Keratinocyte (primary cell): ENCODE measurements around the gene PTMA. TPM values are rescaled to one million over a fixed set of nuclear protein-coding genes. Genes with fewer than 3 reads are reported as not detected.

Source experiments
- DNase-seq: peaks from one replicate; pipeline ENCODE4 v3.0.0-alpha.2; 2011; ENCODE audit warnings: low read depth, missing footprints, low spot score
- FAIRE-seq: peaks from 2 replicates; lab custom pipeline; 2011; peaks lifted over from hg19 to GRCh38; lab: Jason Lieb, UNC
- H2AFZ ChIP-seq: 2 replicates; pipeline ENCODE4 v1.6.0; 2012; ENCODE audit warnings: low read length, control low read depth, inconsistent platforms; ENCODE audit not compliant: control insufficient read depth
- H3K27ac ChIP-seq: 2 replicates; pipeline ENCODE4 v1.5.1; 2011; ENCODE audit warnings: low read length; ENCODE audit not compliant: control insufficient read depth, insufficient read depth
- H3K27me3 ChIP-seq: 3 replicates; pipeline ENCODE4 v1.6.0; 2011; ENCODE audit warnings: low read length; ENCODE audit not compliant: control insufficient read depth, insufficient read depth; ENCODE audit errors: extremely low read depth
- H3K36me3 ChIP-seq, 2 experiments: 2 replicates in 1 of 2; 3 replicates in 1 of 2; pipeline ENCODE4 v1.5.1; 2011; ENCODE audit warnings: low read length in 2 of 2, mild to moderate bottlenecking in 1 of 2; ENCODE audit not compliant: control insufficient read depth in 2 of 2, insufficient read depth in 2 of 2; ENCODE audit errors: extremely low read depth in 1 of 2
- H3K4me1 ChIP-seq: 3 replicates; pipeline ENCODE4 v1.5.1; 2011; ENCODE audit warnings: low read length; ENCODE audit not compliant: control insufficient read depth, insufficient read depth; ENCODE audit errors: extremely low read depth
- H3K4me2 ChIP-seq: 3 replicates; pipeline ENCODE4 v1.6.0; 2011; ENCODE audit warnings: low read depth, low read length; ENCODE audit not compliant: control insufficient read depth, insufficient read depth; ENCODE audit errors: extremely low read depth
- H3K4me3 ChIP-seq, 3 experiments: fragments of 200-600 bp in 1 of 3; sonication (generic) in 1 of 3; 2 replicates in 2 of 3; 3 replicates in 1 of 3; pipeline ENCODE4 v1.5.1; 2011 to 2016; ENCODE audit warnings: low read length in 3 of 3, mild to moderate bottlenecking in 3 of 3, control low read depth in 2 of 3, inconsistent platforms in 1 of 3, low read depth in 1 of 3, mixed read lengths in 1 of 3, mixed run types in 1 of 3, moderate library complexity in 1 of 3; ENCODE audit not compliant: control insufficient read depth in 2 of 3, insufficient read depth in 2 of 3; ENCODE audit errors: extremely low read depth in 1 of 3
- H3K79me2 ChIP-seq: 2 replicates; pipeline ENCODE4 v1.6.0; 2012; ENCODE audit warnings: low read length; ENCODE audit not compliant: control insufficient read depth, insufficient read depth
- H3K9ac ChIP-seq: 3 replicates; pipeline ENCODE4 v1.6.0; 2011; ENCODE audit warnings: low read length; ENCODE audit not compliant: control insufficient read depth, insufficient read depth; ENCODE audit errors: extremely low read depth
- H3K9me1 ChIP-seq: 3 replicates; pipeline ENCODE4 v1.6.0; 2011; ENCODE audit warnings: low read length; ENCODE audit not compliant: control insufficient read depth, insufficient read depth; ENCODE audit errors: extremely low read depth
- H3K9me3 ChIP-seq: 2 replicates; pipeline ENCODE4 v1.5.1; 2012; ENCODE audit warnings: low read depth, low read length; ENCODE audit not compliant: control insufficient read depth
- H4K20me1 ChIP-seq: 3 replicates; pipeline ENCODE4 v1.6.0; 2011; ENCODE audit warnings: low read length; ENCODE audit not compliant: control insufficient read depth, insufficient read depth; ENCODE audit errors: extremely low read depth
- EZH2 ChIP-seq: IDR thresholded peaks from one replicate; pipeline ENCODE4 v1.6.1; 2012; ENCODE audit warnings: inconsistent platforms, mild to moderate bottlenecking, low read length, moderate library complexity
- dilution Hi-C: fragments of 300-500 bp; cut with MboI; formaldehyde crosslinking; loops from one replicate; pipeline ENCODE4 v1.7.0; 2020; ENCODE audit warnings: low sequenced_read_pairs; ENCODE audit not compliant: extremely low pct_ligation_motif_present
- polyA plus RNA-seq, 5 experiments: library from polyadenylated mRNA; depleted of rRNA in 3 of 5; stranded (reverse) in 3 of 5; stranded (forward) in 1 of 5; unstranded in 1 of 5; fragments of >200 nt; gene quantifications; 1 replicate in 1 of 5; 2 replicates in 3 of 5; 3 replicates in 1 of 5; pipeline versions ENCODE4 v1.2.1 to v1.2.3, GENCODE V29; 2011 to 2012; ENCODE audit warnings: missing spikeins in 2 of 5, low read depth in 1 of 5, low replicate concordance in 1 of 5
- TF ChIP-seq, protein P1 (sequence below), 3 experiments: IDR thresholded peaks in 1 of 3; conservative IDR thresholded peaks in 1 of 3; optimal IDR thresholded peaks in 1 of 3; 2 replicates in 2 of 3; 3 replicates in 1 of 3; pipeline versions ENCODE3 to v1.5.1; 2011; ENCODE audit warnings: low read length in 3 of 3, mild to moderate bottlenecking in 3 of 3, moderate library complexity in 2 of 3, control low read depth in 1 of 3, inconsistent platforms in 1 of 3; ENCODE audit not compliant: insufficient read depth in 2 of 3; ENCODE audit errors: extremely low read depth in 1 of 3

Gene PTMA
- polyA plus RNA-seq, 1 donor (not counting 4 experiments of a cell fraction or from before 2014, with no cell fraction given), result 598 TPM

DNA sequence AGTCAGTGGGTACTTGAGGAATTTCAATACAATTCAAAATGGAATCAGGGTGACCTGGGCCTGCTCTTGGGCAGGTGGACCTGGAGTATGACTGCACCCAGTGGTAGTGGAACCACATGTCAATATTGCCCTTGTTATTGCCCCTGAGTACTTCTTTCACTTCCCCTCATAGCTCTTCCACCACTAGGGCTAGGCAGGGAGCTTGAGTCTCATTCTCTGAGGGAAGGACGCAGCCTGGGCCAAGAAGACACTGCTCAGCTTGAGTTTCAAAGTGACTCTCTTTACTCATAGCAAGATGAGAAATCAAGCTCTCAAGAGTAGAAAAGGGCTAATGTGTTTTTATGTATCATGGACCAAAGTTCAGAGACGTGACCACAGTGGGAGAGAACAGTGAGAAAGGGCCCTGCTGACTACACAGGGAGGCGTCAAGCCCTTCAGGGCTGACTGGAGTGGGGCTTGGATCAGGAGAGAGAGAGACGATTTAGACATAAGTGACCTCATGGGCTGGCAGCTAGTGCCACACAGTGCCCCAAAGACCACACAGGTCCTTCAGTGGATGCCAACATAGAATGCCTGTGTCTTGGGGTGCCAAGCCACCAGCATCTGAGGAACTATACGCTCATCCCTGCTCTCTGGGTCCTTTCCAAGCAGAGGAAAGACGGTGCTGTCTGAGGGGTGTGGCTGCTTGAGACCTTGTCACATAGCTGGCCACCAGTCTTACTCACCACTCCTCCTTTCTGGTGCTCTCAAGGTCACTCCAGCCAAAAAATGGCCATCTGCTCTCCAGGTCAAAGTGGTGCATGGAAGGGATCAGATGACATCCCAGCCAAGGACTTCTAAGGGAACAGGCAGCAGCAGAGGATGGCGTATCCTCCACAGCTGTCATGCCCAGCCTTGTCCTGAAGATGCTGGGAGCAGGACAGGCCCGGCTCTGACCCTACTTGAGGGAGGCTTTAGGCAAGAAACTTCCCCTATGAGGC is 13.0 kb downstream of the PTMA start:
- H4K20me1 ChIP-seq, result no peaks in the 10 kb centered on the region
- no peak overlapping the region for H3K4me3 ChIP-seq
- no peaks in the 10 kb centered on the region for H3K79me2 ChIP-seq
- H3K9me1 ChIP-seq, result no peaks in the 10 kb centered on the region
- TF ChIP-seq, protein P1, sequence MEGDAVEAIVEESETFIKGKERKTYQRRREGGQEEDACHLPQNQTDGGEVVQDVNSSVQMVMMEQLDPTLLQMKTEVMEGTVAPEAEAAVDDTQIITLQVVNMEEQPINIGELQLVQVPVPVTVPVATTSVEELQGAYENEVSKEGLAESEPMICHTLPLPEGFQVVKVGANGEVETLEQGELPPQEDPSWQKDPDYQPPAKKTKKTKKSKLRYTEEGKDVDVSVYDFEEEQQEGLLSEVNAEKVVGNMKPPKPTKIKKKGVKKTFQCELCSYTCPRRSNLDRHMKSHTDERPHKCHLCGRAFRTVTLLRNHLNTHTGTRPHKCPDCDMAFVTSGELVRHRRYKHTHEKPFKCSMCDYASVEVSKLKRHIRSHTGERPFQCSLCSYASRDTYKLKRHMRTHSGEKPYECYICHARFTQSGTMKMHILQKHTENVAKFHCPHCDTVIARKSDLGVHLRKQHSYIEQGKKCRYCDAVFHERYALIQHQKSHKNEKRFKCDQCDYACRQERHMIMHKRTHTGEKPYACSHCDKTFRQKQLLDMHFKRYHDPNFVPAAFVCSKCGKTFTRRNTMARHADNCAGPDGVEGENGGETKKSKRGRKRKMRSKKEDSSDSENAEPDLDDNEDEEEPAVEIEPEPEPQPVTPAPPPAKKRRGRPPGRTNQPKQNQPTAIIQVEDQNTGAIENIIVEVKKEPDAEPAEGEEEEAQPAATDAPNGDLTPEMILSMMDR (optimal IDR thresholded peaks at IDR 0.05 in 1 of 3, IDR thresholded peaks at IDR 0.05 in 1 of 3, conservative IDR thresholded peaks at IDR 0.05 in 1 of 3; ENCODE audit: extremely low read depth in 1 of 3, insufficient read depth in 2 of 3, low read length in 3 of 3), result no peak
- TF ChIP-seq EZH2, result no peak
- H3K27me3 ChIP-seq, result no peaks in the 10 kb centered on the region
- no peak for FAIRE-seq
- no peak overlapping the region for H3K27ac ChIP-seq
- no peaks in the 10 kb centered on the region for H3K36me3 ChIP-seq
- H3K9me3 ChIP-seq, result no peaks in the 10 kb centered on the region
- no peak overlapping the region for H2AFZ ChIP-seq
- dilution Hi-C loops, result no loop called here
- H3K4me2 ChIP-seq, result no peak overlapping the region
- H3K4me1 ChIP-seq, result no peaks in the 10 kb centered on the region
- no peak overlapping the region for H3K9ac ChIP-seq
- DNase-seq, result no peak

DNA sequence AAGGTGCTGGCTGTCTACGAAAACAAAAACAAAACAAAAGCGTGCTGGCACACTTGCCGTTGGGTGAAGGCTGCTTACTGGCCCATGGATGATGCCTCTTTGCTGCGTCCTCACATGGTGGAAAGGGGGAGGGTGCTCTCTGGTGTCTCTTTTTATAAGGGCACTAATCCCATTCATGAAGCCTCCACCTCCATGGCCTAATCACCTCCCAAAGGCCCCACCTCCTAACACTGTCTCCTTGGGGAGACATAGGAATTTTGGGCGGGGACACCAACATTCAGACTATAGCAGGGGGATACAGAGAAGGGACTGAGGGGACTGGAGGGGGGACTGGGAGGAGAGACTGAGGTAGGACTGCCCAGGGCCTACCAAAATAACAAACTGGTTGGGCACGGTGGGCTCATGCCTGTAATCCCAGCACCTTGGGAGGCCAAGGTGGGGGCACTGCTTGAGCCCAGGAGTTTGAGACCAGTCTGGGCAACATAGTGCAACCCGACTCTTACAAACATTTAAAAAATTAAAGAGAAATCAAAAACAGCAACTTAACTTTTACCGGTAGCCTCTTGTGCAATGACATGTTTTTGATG is 14.5 kb downstream of the PTMA start:
- no peak for TF ChIP-seq EZH2
- TF ChIP-seq, protein P1 (optimal IDR thresholded peaks at IDR 0.05 in 1 of 3, IDR thresholded peaks at IDR 0.05 in 1 of 3, conservative IDR thresholded peaks at IDR 0.05 in 1 of 3; ENCODE audit: extremely low read depth in 1 of 3, insufficient read depth in 2 of 3, low read length in 3 of 3), result no peak
- no peaks in the 10 kb centered on the region for H3K9me1 ChIP-seq
- no peak for DNase-seq
- H3K27ac ChIP-seq, result no peak overlapping the region
- H3K4me1 ChIP-seq, result no peaks in the 10 kb centered on the region
- no peak overlapping the region for H2AFZ ChIP-seq
- no peaks in the 10 kb centered on the region for H3K27me3 ChIP-seq
- H3K9me3 ChIP-seq, result no peaks in the 10 kb centered on the region
- H3K79me2 ChIP-seq, result no peaks in the 10 kb centered on the region
- H3K4me2 ChIP-seq, result no peak overlapping the region
- dilution Hi-C loops, result no loop called here
- no peak for FAIRE-seq
- H3K36me3 ChIP-seq, result no peaks in the 10 kb centered on the region
- no peaks in the 10 kb centered on the region for H4K20me1 ChIP-seq
- no peak overlapping the region for H3K9ac ChIP-seq
- no peak overlapping the region for H3K4me3 ChIP-seq
